GM12878 (cell line): Measurements from ENCODE around the gene DDX49.

Source experiments
- CBX5 ChIP-seq: sonication (generic); IDR thresholded peaks from 2 replicates; pipeline ENCODE4 v1.6.1; 2016; ENCODE audit warnings: low read depth, moderate library complexity, mild to moderate bottlenecking, inconsistent platforms
- CTCF ChIP-seq, 3 experiments: IDR thresholded peaks in 2 of 3; conservative IDR thresholded peaks in 1 of 3; 2 replicates each; pipeline ENCODE4 v1.5.1; 2011; ENCODE audit warnings: low read depth in 3 of 3, low read length in 3 of 3, mild to moderate bottlenecking in 3 of 3, control low read depth in 2 of 3, moderate library complexity in 2 of 3, inconsistent platforms in 1 of 3, mixed read lengths in 1 of 3; ENCODE audit not compliant: control insufficient read depth in 2 of 3, insufficient read depth in 1 of 3; ENCODE audit errors: extremely low read depth in 1 of 3
- ETV6 ChIP-seq, 2 experiments: fragments of 450-650 bp in 1 of 2; IDR thresholded peaks in 1 of 2; conservative IDR thresholded peaks in 1 of 2; 2 replicates each; pipeline ENCODE4 v1.6.1; 2014; ENCODE audit warnings: antibody characterized with exemption in 1 of 2, borderline replicate concordance in 1 of 2, low read depth in 1 of 2, mild to moderate bottlenecking in 1 of 2, moderate library complexity in 1 of 2
- EZH2 ChIP-seq: IDR thresholded peaks from 2 replicates; pipeline ENCODE4 v1.6.1; 2012; ENCODE audit warnings: low read depth, mild to moderate bottlenecking, control low read depth, inconsistent platforms, low read length, borderline replicate concordance; ENCODE audit not compliant: control insufficient read depth
- NRF1 ChIP-seq: conservative IDR thresholded peaks from 2 replicates; pipeline ENCODE4 v1.6.1; 2011; ENCODE audit warnings: mild to moderate bottlenecking, low read depth, low read length, improper control_type of control experiment
- POLR2A ChIP-seq: IDR thresholded peaks from 2 replicates; pipeline ENCODE4 v1.6.1; 2011; ENCODE audit warnings: low read depth, mild to moderate bottlenecking, low read length
- POLR2AphosphoS5 ChIP-seq: IDR thresholded peaks from 2 replicates; pipeline ENCODE4 v1.6.1; 2011; ENCODE audit warnings: mild to moderate bottlenecking, low read length, inconsistent platforms
- SMAD1 ChIP-seq: fragments of 450-650 bp; IDR thresholded peaks from 2 replicates; pipeline ENCODE4 v1.6.1; 2018; ENCODE audit warnings: mild to moderate bottlenecking, low read depth; ENCODE audit not compliant: partially characterized antibody
- SMARCA5 ChIP-seq: fragments of 450-650 bp; IDR thresholded peaks from 2 replicates; pipeline ENCODE4 v1.6.1; 2017; ENCODE audit warnings: mild to moderate bottlenecking
- SUZ12 ChIP-seq: fragments of 200-600 bp; sonication (generic); IDR thresholded peaks from one replicate; pipeline ENCODE4 v1.6.1; 2018; ENCODE audit warnings: antibody characterized with exemption, mild to moderate bottlenecking; ENCODE audit not compliant: unreplicated experiment

DNA sequence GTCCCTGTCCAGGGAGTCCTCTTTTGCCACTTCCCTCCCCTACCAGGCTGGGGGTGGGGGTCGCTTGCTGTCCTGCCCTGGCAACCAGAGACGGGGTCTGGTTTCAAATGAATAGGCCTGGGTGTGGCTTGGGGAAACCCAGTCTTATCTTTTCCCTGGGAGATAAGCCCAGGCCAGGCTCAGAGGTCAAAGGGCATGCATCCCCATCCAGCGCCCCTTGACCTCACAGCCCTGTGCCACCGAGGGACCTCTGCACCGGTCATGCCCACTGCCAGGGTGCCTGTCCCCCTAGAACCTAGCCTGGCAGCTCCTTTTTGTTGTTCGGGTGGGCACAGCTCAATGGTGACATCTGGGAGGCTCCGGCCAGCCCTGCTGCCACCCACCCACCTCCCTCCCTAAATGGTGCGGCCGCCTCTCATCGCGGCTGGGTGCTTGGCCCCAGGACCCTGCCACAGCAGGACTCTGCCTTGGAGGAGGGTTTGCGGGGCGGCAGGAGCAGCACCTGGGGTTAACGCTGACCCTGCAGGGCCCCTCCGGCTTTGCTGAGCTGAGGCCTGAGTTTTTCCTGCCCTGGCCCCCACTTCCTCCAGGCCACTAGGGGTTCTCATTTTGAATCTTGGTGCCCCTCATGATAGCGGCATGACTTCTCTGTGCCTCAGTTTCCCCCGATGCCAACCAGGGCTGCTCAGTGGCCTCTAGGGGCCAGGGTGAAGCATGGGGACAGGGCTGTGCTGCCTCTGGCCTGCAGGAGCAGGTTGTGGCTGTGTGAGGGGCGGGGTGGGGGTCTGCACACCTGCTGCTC, 20.7 kb upstream of the DDX49 start:
- TF ChIP-seq CTCF (IDR thresholded peaks at IDR 0.05 in 2 of 3, conservative IDR thresholded peaks at IDR 0.05 in 1 of 3; ENCODE audit: control insufficient read depth in 2 of 3, extremely low read depth in 1 of 3, insufficient read depth in 1 of 3, low read depth in 3 of 3, low read length in 3 of 3), result no peak
- TF ChIP-seq EZH2, result no peak
- peak; percentile 23; the same call in 1 of the 2 replicates for TF ChIP-seq POLR2A
- TF ChIP-seq CBX5, result no peak
- no peak for TF ChIP-seq NRF1
- TF ChIP-seq SMAD1, result no peak
- no peak for TF ChIP-seq ETV6 (conservative IDR thresholded peaks at IDR 0.05 in 1 of 2, IDR thresholded peaks at IDR 0.05 in 1 of 2; ENCODE audit: borderline replicate concordance in 1 of 2, low read depth in 1 of 2)
- TF ChIP-seq POLR2AphosphoS5, result 0 out of 2 replicates have a peak, but pooled peaks have one; percentile 25
- TF ChIP-seq SUZ12, result no peak
- TF ChIP-seq SMARCA5, result no peak
